ENCODE measurements around the gene IER2. TPM values are rescaled to one million over a fixed set of nuclear protein-coding genes. Genes with fewer than 3 reads are reported as not detected.

Gene IER2
- total and polyA plus RNA-seq, 2 of the 8 experiments (the other 6 are each of a cell fraction or from before 2014, with no cell fraction given) = 84.5 to 138 TPM

GRCh38 chr19:13116282-13117175 lies 33.7 kb upstream of the IER2 start, which contains the start of gene TRMT1:
Gene TRMT1, minus strand, starts transcription at chr19:13116740. Its CDS starts 341 bp downstream, at chr19:13116399.
- POLR2A ChIA-PET (ENCODE audit: partially characterized antibody) = interaction anchor here (0.8 to 19.5 kb wide), 10 partner anchors 12 to 226 kb away, joined by 3 to 228 read pairs (median 26); partner anchors contain the start of genes GCDH, IER2, LYL1 and STX10
- H3K36me3 ChIP-seq (ENCODE audit: control insufficient read depth in 2 of 4, insufficient read depth in 4 of 4, low read length in 3 of 4) = peaks cover 5 to 14% (median 10%) of the 10 kb centered on the region in 4 experiments; a peak in 6 of 8 replicates
- H3K18ac ChIP-seq (ENCODE audit: extremely low read depth, low read length) = no peak within 1 kb of the TSS
- H4K5ac ChIP-seq (ENCODE audit: insufficient read length, low read depth, low read length) = peak within 1 kb of the TSS; percentile 57
- no peak within 1 kb of the TSS for H2AFZ ChIP-seq (ENCODE audit: low read length)
- FAIRE-seq = no peak
- H2BK12ac ChIP-seq (ENCODE audit: low read depth, low read length) = no peak within 1 kb of the TSS
- peaks cover 24% of the 10 kb centered on the region for H3K79me1 ChIP-seq (ENCODE audit: low read depth, low read length)
- H3K9me3 ChIP-seq (ENCODE audit: insufficient read depth in 2 of 2, low read depth in 1 of 2, low read length in 1 of 2) = no peaks in the 10 kb centered on the region
- no peak within 1 kb of the TSS for H3K23ac ChIP-seq (ENCODE audit: insufficient read length)
- peaks cover 8% of the 10 kb centered on the region; the same call in 1 of the 2 replicates for H3K23me2 ChIP-seq (ENCODE audit: low read depth, low read length)
- peaks cover 32 to 47% of the 10 kb centered on the region in 2 experiments for H3K79me2 ChIP-seq (ENCODE audit: control insufficient read depth in 1 of 2, insufficient read depth in 2 of 2, low read length in 2 of 2)
- H3K56ac ChIP-seq (replicated peaks; ENCODE audit: insufficient read length, low read depth, low read length) = peak within 1 kb of the TSS; percentile 21
- H3K27me3 ChIP-seq (replicated peaks in 1 of 4; ENCODE audit: control insufficient read depth in 3 of 4, extremely low read depth in 1 of 4, insufficient read depth in 3 of 4, low read length in 3 of 4) = no peaks in the 10 kb centered on the region
- H4K20me1 ChIP-seq (replicated peaks in 1 of 2; ENCODE audit: control insufficient read depth in 1 of 2, insufficient read depth in 2 of 2, low read length in 2 of 2) = peaks cover 25 to 27% of the 10 kb centered on the region in 2 experiments
- H4K8ac ChIP-seq (ENCODE audit: extremely low read depth, insufficient read depth, low read length) = peak within 1 kb of the TSS; percentile 98; the same call in 1 of the 2 replicates
- H3K27ac ChIP-seq (ENCODE audit: low read depth, low read length) = peak within 1 kb of the TSS; percentile 88
- H3K9ac ChIP-seq (replicated peaks in 1 of 4; ENCODE audit: extremely low read depth in 1 of 4, low read depth in 3 of 4, low read length in 3 of 4) = peak within 1 kb of the TSS; percentile 92 to 98 (median 94)
- 2% methylated on average over 44 of the region's 51 CpGs; no CpG with 5 or more reads in 1 of the 2 experiments for WGBS, 2 experiments (ENCODE audit: extremely low coverage in 1 of 2, insufficient coverage in 1 of 2, insufficient read length in 1 of 2, insufficient replicate concordance in 2 of 2, low coverage in 1 of 2, low lambda C conversion rate in 2 of 2, missing lambda C conversion rate in 1 of 2)
- H3K4me2 ChIP-seq (ENCODE audit: insufficient read depth in 1 of 2, low read depth in 2 of 2, low read length in 2 of 2) = peak within 1 kb of the TSS; percentile 68 to 86
- H2BK120ac ChIP-seq (replicated peaks; ENCODE audit: low read depth, low read length) = no peak within 1 kb of the TSS
- H3K14ac ChIP-seq (ENCODE audit: insufficient read length) = no peak within 1 kb of the TSS
- peak within 1 kb of the TSS; percentile 85 for H2BK5ac ChIP-seq (ENCODE audit: low read depth, low read length)
- H2BK20ac ChIP-seq (ENCODE audit: low read length) = no peak within 1 kb of the TSS
- CTCF ChIA-PET (ENCODE audit: partially characterized antibody) = interaction anchor here (1.0 to 1.4 kb wide), 2 partner anchors 12 to 15 kb away, joined by 3 to 4 read pairs; no protein-coding TSS in a partner anchor
- peak within 1 kb of the TSS; percentile 60 for H3K4ac ChIP-seq (replicated peaks; ENCODE audit: insufficient read length, low read depth, low read length)
- no peak within 1 kb of the TSS for H2AK5ac ChIP-seq (ENCODE audit: low read depth, low read length)
- DNase-seq (ENCODE audit: low read depth in 1 of 2, low spot score in 2 of 2) = peak; percentile 73 to 97
- no peak within 1 kb of the TSS for H2BK15ac ChIP-seq (ENCODE audit: low read length)
- H4K91ac ChIP-seq (replicated peaks; ENCODE audit: insufficient read length, low read length) = peak within 1 kb of the TSS; percentile 81
- peaks cover 14 to 28% (median 23%) of the 10 kb centered on the region in 4 experiments for H3K4me1 ChIP-seq (replicated peaks in 1 of 4; ENCODE audit: control insufficient read depth in 3 of 4, insufficient read depth in 4 of 4, low read length in 3 of 4)
- H3K4me3 ChIP-seq (ENCODE audit: extremely low read depth in 1 of 4, insufficient read depth in 2 of 4, low read depth in 3 of 4, low read length in 4 of 4) = peak within 1 kb of the TSS; percentile 80 to 96 (median 90)
- TF ChIP-seq ASH2L (IDR thresholded peaks at IDR 0.05; ENCODE audit: low read length) = peak; percentile 92
- TF ChIP-seq MAFK (IDR thresholded peaks at IDR 0.05; ENCODE audit: low read depth, low read length) = peak; percentile 70; the same call in 1 of the 2 replicates
- no peak for TF ChIP-seq RNF2 (IDR thresholded peaks at IDR 0.05; ENCODE audit: borderline replicate concordance, low read depth, low read length, missing control alignments, poor library complexity, severe bottlenecking)
- no peak for TF ChIP-seq BCL11A (IDR thresholded peaks at IDR 0.05; ENCODE audit: low read depth in 2 of 2, low read length in 2 of 2)
- TF ChIP-seq NANOG (IDR thresholded peaks at IDR 0.05; ENCODE audit: insufficient read depth, low read depth, low read length, poor library complexity, severe bottlenecking) = no peak
- TF ChIP-seq EP300 (IDR thresholded peaks at IDR 0.05; ENCODE audit: borderline replicate concordance in 1 of 2, low read depth in 2 of 2, low read length in 2 of 2) = no peak
- TF ChIP-seq SP1 (IDR thresholded peaks at IDR 0.05; ENCODE audit: low read depth, low read length) = peak; percentile 72
- TF ChIP-seq POLR2AphosphoS5 (IDR thresholded peaks at IDR 0.05; ENCODE audit: low read depth, low read length) = peak; percentile 88
- no peak for TF ChIP-seq SIRT6 (IDR thresholded peaks at IDR 0.05; ENCODE audit: low read length)
- TF ChIP-seq JUN (IDR thresholded peaks at IDR 0.05; ENCODE audit: low read depth, low read length) = no peak
- no peak for TF ChIP-seq ZNF274 (IDR thresholded peaks at IDR 0.05; ENCODE audit: borderline replicate concordance, extremely low read depth, low read length)

Measured in H1 (cell line).